Astrocyte (in vitro differentiated cells and primary cell): ENCODE measurements around the gene MAGI1.

ENCODE experiments used
- EZH2 ChIP-seq: IDR thresholded peaks from 2 replicates; pipeline ENCODE4 v1.6.1; 2012; ENCODE audit warnings: mild to moderate bottlenecking, low read length, inconsistent platforms; ENCODE audit not compliant: insufficient read depth
- TF ChIP-seq, protein P1 (sequence below): IDR thresholded peaks from 2 replicates; pipeline ENCODE4 v1.5.1; 2011; ENCODE audit warnings: low read depth, mild to moderate bottlenecking, inconsistent platforms, low read length, moderate library complexity; ENCODE audit not compliant: insufficient read depth

DNA sequence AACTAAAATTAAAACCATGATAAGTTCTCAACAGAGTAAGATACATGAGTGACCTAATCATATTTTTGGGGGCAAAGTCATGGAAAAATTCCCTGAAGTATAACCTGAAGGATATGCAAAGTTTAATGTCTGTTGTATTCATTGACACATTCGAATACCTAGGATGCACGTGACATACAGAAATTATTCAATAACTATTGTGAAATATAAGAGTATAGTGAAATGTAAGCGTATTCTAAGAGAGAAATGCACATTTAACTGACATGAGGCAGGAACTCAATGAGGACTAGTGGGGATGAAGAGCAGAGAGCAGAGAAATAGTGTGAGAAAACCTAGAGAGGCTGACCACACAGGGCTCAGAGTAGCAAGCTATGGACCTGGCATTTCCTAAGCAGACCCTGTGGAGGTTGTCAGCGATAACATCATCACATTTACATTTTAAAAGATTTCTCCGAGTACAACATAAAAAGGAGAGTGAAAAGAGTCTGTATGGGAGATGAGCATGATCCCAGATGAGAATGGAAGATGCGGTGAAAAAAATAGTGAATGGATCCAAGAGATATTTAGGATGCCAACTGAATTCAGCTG is 588.8 kb downstream of the MAGI1 start:
- TF ChIP-seq, protein P1, sequence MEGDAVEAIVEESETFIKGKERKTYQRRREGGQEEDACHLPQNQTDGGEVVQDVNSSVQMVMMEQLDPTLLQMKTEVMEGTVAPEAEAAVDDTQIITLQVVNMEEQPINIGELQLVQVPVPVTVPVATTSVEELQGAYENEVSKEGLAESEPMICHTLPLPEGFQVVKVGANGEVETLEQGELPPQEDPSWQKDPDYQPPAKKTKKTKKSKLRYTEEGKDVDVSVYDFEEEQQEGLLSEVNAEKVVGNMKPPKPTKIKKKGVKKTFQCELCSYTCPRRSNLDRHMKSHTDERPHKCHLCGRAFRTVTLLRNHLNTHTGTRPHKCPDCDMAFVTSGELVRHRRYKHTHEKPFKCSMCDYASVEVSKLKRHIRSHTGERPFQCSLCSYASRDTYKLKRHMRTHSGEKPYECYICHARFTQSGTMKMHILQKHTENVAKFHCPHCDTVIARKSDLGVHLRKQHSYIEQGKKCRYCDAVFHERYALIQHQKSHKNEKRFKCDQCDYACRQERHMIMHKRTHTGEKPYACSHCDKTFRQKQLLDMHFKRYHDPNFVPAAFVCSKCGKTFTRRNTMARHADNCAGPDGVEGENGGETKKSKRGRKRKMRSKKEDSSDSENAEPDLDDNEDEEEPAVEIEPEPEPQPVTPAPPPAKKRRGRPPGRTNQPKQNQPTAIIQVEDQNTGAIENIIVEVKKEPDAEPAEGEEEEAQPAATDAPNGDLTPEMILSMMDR: no peak
- TF ChIP-seq EZH2: no peak
